Hindlimb muscle (tissue), 1 donor: ENCODE results near the gene SMIM14. TPM values are rescaled to one million over a fixed set of nuclear protein-coding genes. Genes with fewer than 3 reads are reported as not detected.
"Not testable (repeated sequence)": the region's sequence is repeated elsewhere in the genome, so short reads cannot be mapped to it uniquely, and the experiment has no call there.

ENCODE experiments used
- DNase-seq: peaks from one replicate; pipeline ENCODE4 v3.0.0-alpha.2; 2013
- polyA plus RNA-seq: library from polyadenylated mRNA; unstranded; fragments of 120-200 nt; gene quantifications from one replicate; pipeline ENCODE4 v1.2.1, GENCODE V29; 2013; ENCODE audit not compliant: insufficient read length

SMIM14 gene
- polyA plus RNA-seq, 1 donor = 15.0 TPM

GRCh38 chr4:39596971-39597370 is 41.7 kb downstream of the SMIM14 start:
- DNase-seq = no peak

DNA sequence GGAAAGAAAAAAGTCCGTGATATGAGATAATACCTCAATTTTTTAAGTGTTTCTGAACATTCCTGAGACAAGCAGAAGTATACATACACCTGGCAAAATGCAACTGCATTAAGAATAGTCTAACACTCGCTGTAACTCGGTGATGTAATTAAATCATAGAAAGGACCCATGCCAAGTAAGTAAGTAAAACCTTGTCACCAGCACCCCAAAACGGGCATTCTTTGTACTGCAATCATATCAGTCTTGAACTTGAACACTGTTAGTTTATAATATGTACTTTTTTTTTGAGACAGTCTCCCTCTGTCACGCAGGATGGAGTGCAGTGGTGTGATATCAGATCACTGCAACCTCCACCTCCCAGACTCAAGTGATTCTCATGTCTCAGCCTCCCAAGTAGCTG is 47.4 kb downstream of the SMIM14 start:
- no peak for DNase-seq

- no peak for DNase-seq
Measured at GRCh38 chr4:39587881-39588280, 50.8 kb downstream of the SMIM14 start.

- no peak for DNase-seq
Measured at GRCh38 chr4:39574946-39575345, 63.7 kb downstream of the SMIM14 start.

DNA sequence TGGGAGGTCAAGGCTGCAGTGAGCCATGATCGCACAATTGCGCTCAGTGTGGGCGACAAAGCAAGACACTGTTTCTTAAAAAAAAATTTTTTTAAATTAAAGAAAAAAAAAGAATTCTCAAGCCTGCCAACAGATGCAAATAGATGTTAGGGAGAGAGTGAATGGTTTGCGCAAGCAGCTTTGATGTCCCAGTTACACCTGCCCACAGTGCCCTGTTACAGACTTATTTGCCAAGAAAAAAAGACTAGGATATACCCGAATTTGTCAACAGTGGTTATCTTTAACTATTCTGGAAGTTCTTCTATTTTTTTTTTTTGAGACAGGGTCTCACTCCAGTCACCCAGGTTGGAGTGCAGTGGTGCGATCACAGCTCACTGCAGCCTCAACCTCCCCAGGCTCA is 67.2 kb downstream of the SMIM14 start:
- no peak for DNase-seq

DNA sequence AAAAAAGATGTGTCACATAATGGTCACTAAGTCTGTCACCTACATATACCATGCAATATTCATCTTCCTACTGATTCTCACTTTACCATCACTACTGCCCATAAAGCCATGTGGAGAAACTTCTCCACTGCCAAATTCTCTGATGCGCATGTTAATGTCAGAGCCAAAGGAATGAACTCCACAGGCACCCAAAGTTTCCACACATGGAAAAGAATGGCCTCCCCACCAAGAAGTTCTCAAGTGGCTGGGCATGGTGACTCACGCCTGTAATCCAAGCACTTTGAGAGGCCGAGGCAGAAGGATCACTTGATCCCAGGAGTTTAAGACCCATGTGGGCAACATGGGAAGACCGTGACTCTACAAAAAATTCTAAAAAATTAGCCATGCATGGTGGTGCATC is 67.6 kb downstream of the SMIM14 start:
- DNase-seq = no peak

DNA sequence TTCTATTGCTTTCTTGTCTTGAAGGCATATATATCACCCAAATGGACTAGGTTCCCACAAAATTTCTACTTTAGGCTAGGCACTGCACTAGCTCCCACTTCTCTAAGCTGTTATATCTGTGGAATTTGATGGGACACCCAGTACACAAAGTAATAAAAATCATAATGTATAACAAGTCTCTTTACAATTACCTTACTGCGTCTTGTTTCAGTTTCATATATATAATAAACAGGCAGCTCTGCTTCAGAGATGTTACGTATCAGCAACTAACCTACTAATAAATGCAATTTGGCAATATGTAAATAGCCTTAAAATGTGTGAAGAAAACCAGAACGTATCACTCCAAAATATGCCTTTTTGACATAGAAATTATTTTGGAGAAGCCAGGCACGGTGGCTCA is 69.5 kb downstream of the SMIM14 start:
- no peak for DNase-seq

DNA sequence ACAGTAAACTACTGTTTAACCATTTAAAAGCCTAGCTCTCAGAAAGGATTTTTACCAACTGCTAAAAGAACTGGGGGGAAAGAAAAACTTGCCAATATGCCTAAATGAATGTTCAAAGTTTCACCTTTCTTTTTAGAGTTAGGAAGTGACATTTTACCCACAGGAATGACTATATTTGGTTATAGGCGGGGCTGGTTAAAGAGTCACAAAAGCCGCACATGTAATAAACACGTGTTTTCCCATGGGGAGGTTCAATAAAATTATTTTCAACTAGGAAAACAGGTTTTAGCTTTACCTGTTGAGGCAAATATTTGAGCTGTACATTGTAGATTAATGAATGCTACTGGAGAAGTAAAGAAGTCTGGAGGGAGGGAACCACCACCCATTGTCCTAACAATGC is 69.9 kb downstream of the SMIM14 start:
- DNase-seq = no peak

DNA sequence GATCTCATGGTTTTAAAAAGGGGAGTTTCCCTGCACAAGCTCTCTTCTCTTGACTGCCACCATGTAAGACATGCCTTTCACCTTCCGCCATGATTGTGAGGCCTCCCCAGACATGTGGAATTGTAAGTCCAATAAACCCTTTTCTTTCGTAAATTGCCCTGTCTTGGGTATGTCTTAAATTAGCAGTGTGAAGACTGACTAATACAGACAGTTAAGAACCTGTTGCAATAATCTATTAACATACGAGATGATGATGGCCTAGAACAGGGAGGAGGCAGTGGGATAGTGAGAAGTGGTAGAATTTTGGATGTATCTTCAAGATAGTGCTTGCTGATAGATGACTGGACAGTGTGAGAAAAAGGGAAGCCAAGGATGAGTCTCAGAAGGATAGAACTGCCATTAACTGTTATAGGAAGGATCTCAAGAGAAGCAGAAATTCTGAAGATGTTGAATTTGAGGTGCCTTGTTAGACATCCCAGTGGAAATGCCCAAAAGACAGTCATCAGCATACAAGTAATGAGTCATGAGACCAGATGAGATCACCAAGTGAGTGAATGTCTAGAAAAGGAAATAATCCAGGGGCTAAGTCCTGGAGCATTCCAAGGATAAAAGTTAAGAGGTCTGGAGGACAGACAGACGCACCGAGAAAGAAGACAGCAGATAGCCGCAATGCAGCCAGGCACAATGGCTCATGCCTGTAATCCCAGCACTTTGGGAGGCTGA is 72.6 kb downstream of the SMIM14 start:
- no peak for DNase-seq

- peak; percentile 2 for DNase-seq
Measured at GRCh38 chr4:39563346-39563847, 75.3 kb downstream of the SMIM14 start.

GRCh38 chr4:39562792-39563191 is 75.9 kb downstream of the SMIM14 start:
- DNase-seq = no peak

DNA sequence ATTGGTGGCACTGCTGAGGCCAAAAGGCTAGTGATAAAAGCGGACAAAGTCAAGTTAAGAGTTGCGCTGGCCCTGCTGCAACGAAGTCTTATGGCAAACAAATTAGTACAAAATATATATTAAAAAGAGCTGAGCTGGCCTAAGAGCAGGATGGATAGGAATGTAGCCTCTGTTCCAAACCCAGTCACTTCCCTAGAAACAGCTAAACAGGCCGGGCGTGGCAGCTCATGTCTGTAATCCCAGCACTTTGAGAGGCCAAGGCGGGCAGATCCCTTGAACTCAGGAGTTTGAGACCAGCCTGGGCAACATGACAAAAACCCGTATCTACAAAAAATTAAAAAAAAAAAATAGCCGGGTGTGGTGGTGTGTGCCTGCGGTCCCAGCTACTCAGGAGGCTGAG is 79.0 kb downstream of the SMIM14 start:
- DNase-seq = peak; percentile 23

DNA sequence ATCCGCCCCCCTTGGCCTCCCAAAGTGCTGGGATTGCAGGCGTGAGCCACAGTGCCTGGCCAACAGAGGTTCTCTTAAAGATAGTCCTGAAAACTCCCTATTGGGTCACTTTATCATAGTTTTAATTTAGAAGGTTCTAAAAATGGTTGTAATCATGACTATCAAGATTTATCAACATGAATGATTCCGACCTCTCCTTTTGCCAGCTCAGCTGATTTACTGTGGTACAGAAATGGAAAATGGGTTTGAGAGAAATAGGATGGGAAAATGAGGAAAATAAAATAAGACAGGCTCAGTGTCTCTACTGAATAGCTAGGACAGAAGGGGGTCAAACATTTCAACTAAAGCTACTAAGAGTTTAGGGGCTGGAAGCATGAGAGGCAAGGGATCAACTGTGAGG is 83.2 kb downstream of the SMIM14 start:
- no peak for DNase-seq

DNA sequence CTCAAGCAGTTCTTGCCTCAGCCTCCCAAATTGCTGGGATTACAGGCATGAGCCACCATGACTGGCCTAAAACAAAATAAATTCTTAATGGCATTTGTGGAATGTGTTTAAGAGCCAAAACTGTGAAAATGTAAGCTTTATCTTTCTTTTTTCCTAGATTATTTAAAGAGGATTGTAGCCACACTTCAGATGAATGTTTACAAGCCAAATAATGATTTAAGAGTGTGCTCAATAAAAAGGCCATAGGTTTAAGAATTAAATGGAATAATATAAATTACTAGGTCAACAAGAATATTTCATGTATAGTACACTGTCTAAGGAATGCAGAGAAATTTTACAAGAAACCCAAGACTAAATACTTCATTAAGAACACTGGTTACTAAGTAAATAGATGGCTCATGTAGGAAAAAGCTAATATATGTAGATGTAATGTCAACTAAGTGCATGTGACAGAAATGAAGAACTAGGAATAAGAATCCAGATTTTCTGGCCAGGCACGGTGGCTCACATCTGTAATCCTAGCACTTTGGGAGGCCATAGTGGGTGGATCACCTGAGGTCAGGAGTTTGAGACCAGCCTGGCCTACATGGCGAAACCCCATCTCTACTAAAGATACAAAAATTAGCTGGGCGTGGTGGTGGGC is 90.1 kb downstream of the SMIM14 start:
- DNase-seq = no peak

DNA sequence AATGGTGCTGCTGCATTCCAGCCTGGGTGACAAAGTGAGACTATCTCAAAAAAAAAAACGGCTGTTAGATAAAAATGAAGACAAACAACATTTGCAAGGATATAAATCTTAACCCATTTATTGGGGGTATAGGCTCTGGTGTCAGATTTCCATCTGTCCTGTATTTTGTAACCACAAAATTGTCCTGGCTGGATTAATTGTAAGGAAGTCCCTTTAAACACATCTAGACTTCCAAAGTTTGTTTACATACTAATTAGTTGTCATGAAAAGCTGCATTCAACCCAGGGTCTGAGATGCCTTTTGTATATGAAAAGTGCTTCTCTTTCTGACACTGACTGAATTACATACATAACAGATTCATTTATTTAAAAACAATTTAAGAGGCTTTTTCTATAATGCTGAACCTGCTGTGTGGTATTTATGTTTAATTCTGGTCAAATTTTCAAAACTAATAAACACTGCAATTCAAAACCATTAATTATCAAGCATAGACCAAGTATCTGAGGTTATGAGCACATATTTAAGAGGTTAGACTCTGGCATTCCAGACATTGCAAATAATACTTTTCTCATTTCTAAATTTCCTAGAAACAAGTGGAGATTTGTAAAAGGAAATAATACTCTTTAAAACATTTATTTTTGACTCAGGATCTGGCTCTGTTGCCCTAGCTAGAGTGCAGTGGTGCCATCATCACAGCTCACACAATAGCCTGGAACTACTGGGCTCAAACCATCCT is 93.9 kb downstream of the SMIM14 start:
- no peak for DNase-seq

GRCh38 chr4:39544080-39544479 is 94.6 kb downstream of the SMIM14 start:
- not testable (repeated sequence) for DNase-seq

DNA sequence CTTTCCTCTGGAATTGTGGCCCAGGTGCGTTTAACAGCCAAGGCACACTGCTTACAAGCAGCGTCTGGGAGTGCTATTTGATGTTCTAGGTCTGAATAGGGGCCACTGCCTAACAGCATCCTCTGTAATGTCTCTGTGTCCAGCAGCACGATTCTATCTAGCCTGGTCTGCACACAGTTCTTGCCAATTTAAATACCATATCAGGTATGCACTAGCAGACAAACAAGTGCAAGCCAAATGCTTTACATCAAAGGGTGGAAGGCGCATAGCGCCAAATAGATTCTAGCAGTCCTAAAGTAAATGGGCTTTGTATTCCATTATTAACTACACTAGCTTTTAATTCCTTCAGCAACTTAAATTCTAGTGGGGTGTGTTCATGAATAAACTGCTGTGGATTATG is 95.6 kb downstream of the SMIM14 start:
- DNase-seq = peak; percentile 6

DNA sequence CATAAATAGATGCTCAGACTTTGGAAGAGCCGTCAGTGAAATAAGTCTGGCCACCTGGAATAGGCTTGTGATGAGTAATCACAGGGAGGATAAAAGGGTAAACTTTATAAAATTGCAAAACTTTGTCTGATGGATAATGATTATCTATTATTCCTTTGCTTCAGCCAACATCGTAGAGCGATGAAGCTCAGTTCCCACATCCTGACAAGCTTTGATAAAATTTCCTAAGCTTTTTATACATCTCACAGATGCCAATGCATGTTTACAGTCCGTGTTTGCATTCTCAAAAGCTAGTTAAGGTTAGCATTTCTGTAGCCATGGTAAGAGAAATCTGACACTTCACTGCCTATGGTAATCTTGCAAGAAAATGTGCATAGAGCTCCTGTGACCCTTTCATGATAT is 96.1 kb downstream of the SMIM14 start:
- no peak for DNase-seq

GRCh38 chr4:39541987-39542610 is 96.6 kb downstream of the SMIM14 start:
- DNase-seq = no peak

GRCh38 chr4:39539089-39539611 is 99.5 kb downstream of the SMIM14 start:
- DNase-seq = no peak

GRCh38 chr4:39533541-39533940 is 105.1 kb downstream of the SMIM14 start:
- no peak for DNase-seq

DNA sequence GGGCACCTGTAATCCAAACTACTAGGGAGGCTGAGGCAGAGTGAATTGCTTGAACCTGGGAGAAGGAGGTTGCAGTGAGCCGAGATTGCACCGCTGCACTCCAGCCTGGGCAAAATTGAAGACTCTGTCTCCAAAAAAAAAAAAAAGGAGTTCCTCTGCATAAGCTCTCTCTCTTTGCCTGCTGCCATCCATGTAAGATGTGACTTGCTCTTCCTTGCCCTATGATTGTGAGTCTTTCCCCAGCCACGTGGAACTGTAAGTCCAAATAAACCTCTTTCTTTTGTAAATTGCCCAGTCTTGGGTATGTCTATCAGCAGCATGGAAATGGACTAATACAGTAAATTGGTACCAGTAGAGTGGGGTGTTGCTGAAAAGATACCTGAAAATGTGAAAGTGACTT is 106.4 kb downstream of the SMIM14 start:
- DNase-seq = not testable (repeated sequence)

DNA sequence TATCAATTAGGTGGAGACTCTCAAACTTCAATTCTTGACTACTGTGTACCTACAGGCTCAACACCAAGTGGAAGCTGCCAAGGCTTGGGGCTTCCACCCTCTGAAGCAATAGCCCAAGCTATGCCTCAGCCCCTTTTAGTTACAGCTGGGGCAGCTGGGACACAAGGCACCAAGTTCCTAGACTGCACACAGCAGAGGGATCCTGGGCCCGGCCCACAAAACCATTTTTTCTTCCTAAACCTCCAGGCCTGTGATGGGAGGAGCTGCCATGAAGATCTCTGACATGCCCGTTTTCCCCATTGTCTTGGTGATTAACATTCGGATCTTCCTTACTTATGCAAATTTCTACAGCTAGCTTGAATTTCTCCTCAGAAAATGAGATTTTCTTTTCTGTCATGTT is 108.0 kb downstream of the SMIM14 start:
- DNase-seq = no peak
